Ureter (tissue), 1 donor: ENCODE results near the gene MTCH1. TPM values are rescaled to one million over a fixed set of nuclear protein-coding genes. Genes with fewer than 3 reads are reported as not detected.

Source experiments
- DNase-seq: peaks from one replicate; pipeline ENCODE4 v3.0.0-alpha.2; 2020; ENCODE audit warnings: low spot score
- total RNA-seq: library from RNA; stranded (reverse); gene quantifications from one replicate; pipeline ENCODE4 v1.2.4, GENCODE V29; 2023
- donor health status: DM: yes; HTN: yes; CAD: no.

Gene MTCH1
- total RNA-seq, 1 donor from 2014 or later: 170 TPM

GRCh38 chr6:36970892-36971842 lies 14.8 kb downstream of the MTCH1 start:
- DNase-seq: no peak

DNA sequence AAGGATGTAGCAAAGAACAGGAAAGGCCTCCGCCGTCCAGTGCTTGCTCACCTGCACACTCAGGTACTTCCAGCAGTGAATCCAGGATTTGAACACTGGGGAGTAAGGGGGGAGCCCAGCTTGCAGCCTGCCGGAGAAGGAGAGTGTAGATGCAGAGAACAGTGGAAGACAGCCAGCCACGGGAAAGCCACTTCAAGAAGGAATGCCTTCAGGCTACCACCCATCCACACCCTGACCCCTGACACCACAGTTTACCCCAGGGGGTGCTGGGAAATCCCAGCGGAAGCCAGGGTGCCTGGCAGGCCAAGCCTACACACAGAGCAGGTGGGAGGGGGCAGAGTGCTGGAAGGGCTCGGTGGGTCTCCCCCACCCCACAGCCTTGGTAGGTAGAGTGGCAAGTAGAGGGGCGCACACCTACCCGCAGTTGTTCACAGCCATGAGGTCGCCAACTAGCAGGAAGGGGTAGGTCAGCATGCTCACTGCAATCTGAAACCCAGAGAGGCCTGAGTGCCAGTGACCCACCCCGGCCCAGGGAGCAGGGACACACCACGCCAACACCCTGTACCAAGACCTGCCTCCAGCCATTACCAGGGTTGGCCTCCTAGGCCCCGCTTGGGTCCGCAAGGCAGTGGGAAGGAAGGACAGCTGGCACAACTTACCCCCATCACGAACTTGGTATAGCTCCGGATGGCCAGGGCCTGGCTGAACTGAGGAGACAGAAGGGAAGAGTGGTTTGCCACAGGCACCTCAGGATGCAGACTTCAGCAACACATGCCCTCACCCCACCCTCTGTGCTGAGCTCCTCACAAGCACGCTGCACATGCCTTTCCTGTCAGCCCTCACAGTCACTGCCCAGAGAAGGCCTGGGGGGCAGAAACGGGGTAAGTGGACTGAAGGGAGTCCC lies 15.8 kb downstream of the MTCH1 start:
- DNase-seq: no peak

DNA sequence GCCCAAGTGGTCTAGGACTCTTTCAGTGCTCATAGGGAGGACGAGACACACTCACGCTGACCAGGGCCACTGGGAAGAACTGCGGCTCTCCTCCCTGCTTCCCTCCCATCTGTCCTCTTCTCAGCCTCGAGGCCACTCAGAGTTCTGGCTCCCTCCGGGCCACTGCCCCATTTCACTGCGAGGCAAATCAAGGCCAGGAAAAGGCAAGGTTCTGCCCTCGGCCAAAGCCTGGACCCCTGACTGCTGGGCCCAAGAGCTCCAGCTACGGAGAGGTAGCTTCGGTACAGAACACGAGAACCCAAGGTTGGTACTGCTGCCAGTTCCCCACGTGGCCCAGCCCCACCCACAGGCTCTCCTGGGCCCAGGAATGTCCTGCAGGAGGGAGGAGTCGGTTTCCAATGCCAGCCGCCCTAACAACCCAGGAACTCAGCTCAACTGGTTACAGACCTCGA lies 16.7 kb downstream of the MTCH1 start:
- no peak for DNase-seq

DNA sequence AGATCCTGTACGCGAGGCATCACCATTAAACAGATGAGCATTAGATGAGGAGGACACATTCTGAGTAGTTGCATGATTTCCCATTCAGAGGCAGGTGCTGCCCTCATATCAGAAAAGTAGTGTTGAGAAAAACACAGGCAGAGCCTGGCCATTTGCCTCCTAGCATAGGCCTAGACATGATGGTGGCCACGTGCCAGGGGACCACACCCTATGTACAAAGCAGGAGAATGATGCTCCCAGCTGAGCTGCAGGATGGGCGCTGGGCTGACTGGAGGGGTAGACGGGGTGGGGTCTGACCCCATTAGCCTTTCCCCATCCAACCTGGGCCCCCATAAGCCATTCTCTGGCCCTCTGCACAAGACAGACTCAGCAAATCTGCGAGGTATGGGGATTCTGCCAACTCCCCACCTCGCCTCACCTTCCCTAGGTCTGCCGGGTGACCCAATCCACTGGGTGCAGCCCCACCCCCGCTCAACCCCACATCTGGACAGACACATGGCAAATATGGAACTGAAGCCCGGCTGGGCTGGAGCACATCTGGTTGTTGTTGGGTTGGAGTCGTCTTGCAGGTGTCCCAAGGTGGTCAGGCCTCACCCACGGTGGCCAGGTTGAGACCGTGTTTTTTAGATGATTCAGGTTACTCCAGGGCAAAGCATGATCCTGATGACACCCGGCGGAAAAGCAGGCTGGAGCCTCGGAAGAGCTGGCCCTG lies 17.6 kb downstream of the MTCH1 start:
- DNase-seq: no peak

DNA sequence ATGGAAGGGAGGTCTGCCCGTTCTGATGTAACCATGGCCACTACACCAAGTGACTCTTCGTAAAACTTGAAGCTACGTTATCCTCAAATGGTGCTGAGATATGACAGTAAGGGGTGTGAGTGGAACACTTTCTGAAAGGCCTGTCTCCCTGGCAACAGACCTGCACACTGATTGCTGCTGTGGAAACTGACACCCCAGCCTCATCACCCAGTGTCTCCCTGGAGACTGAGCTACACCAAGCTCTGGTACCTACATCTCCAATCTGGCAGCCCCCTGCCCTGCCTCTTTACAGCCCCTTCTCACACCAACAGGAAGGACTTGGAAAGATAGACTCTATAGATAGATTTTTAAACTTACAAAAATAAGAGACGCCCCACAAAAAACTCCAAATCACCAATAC lies 18.2 kb downstream of the MTCH1 start:
- no peak for DNase-seq

DNA sequence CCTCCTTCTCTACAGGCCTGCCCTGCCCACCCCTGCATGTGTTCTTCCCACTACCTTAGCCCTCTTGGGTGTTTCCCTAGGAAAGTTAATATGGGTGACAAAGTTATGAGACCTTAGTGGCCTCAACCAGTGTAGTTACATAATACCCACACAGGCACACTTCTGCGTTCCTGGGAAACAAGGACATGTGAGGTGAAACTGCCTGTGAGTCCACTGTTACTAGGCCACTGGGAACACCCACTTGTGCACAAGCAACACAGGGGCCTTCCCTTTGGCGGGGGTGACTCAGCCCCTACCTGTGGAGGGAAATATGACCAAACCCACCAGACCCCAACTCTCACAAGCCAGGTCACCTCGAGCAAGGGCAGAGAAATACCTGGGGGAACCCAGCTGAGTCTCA lies 18.7 kb downstream of the MTCH1 start:
- DNase-seq: no peak

DNA sequence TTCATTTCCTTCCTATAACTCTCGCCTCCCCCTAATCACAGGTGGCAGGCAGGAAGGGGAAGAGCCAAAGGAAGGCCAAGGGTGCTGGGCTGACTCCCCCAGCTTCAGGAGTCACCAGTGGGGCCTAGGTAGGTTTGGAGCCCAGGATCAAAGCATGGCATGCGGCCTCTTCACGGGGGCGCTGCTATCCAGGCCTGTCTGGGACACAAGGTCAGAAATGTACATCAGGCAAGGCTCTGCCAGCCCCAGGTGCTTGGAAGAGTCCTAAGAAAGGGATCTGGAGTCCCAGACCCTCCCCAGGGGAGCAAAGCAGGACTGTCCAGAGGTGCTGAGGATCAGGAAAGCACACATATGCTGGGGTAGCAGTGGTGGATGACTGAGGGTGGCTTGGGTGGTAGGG lies 21.1 kb downstream of the MTCH1 start:
- no peak for DNase-seq

GRCh38 chr6:36964349-36964748 lies 21.6 kb downstream of the MTCH1 start:
- DNase-seq: no peak

DNA sequence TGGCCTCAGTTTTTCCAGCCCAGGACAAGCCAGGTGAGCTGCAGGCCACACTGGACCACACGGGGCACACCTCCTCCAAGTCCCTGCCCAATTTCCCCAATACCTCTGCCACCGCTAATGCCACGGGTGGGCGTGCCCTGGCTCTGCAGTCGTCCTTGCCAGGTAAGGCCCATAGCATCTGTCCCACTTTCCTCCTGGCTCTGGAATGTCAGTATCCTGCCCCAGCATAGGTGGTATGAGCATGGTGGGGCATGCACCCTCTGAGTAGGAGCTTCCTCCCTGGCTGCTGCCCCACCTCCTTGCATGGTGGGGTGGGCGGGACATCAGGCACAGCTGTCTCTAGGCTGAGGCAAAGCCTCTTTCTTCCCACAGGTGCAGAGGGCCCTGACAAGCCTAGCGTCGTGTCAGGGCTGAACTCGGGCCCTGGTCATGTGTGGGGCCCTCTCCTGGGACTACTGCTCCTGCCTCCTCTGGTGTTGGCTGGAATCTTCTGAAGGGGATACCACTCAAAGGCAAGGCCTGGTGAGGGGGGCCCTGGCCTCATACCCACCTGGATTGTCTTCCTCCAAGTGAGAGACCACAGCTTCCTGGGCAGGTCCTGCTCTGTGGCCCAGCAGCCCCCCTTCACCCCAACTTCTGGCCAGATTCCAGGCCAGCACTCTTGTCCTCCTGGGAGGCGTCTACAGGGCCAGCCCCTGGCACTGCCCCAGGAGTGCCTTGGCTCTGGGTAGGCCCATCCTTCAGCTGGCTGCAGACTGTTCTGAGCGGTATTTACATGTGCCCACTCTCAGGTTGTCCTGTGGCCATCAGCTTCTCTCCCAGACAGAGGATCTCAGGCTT lies 22.3 kb downstream of the MTCH1 start:
- DNase-seq: no peak

- peak; percentile 74 for DNase-seq
These were observed 23.1 kb downstream of the MTCH1 start for GRCh38 chr6:36962874-36963273.

GRCh38 chr6:36961441-36962435 lies 24.3 kb downstream of the MTCH1 start:
- DNase-seq: no peak

DNA sequence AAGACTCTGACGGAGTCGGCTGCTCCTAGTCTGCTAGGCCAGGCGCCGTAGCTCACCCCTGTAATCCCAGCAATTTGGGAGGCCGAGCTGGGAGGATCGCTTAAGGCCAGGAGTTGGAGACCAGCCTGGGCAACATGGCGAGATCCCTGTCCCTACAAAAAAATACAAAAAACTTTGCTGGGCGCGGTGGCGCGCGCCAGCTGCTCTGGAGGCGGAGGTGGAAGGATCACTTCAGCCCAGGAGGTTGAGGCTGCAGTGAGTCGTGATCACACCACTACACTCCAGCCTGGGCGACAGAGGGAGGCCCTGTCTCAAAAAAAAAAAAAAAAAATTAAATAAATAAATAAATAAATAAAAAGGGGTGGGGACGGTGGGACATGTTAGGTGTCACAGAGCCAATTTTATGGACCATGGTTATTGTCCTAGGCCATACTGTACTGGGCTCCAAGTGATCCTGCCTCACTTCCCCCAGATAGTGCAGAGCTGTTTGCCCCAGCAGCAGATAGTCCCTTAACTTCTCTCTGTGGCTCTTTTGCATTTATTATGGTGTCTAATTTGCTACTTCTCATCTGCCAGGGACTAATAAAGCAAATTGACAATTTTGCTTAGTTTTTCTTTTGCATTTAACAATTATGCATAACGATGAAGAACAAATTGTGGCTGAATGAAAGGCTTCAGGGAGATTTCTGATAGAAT lies 26.3 kb downstream of the MTCH1 start:
- no peak for DNase-seq

DNA sequence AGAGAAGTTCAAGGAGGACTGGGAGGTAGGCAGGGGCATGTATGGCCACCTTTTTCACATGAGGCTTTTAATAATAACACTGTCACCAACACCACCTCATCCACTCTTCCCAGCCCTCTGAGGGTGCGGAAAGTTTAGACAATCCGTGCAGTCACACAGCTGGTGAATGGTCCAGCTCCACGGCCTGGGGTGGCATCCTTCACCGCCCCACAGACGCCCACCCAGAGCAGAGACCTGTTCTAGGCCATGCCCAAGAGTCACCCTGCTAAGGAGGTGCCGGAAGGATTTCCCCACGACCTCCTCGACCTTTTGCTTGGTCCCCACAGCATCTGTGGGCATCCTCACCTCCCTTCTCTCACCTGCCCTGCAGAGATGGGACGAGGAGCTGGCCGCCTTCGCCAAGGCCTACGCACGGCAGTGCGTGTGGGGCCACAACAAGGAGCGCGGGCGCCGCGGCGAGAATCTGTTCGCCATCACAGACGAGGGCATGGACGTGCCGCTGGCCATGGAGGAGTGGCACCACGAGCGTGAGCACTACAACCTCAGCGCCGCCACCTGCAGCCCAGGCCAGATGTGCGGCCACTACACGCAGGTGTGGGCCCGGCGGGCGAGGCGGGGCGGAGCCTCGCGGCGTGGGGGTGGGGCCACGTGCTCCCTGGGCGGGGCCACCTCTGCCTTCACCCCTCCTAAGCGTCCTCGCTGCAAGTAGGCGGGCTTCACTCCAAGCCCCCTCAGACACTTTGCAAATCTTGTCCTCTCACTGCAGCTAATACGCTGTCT lies 27.0 kb downstream of the MTCH1 start:
- DNase-seq: no peak

GRCh38 chr6:36957773-36958271 lies 28.2 kb downstream of the MTCH1 start:
- no peak for DNase-seq

DNA sequence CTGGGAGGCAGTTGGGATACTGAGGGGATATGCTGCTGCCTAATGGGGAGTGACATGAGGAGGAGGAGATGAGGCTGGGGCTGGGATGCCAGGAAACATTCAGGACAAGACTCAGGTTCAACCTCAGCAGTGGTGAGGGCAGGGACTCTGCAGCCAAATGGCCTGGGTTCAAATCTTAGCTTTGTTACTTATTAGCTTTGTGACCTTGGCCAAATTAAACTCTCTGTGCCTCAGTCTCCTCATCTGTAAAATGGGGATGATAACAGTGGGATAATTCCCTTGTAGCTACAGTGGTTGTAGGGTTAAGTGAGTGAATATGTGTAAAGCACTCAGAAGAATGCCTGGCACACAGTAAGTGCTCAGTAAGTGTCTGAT lies 29.6 kb downstream of the MTCH1 start:
- no peak for DNase-seq

- DNase-seq: no peak
These were observed 30.1 kb downstream of the MTCH1 start for GRCh38 chr6:36955671-36956445.

- no peak for DNase-seq
These were observed 30.9 kb downstream of the MTCH1 start for GRCh38 chr6:36955136-36955535.
